ENCODE results near the gene KIF4A. TPM values are rescaled to one million over a fixed set of nuclear protein-coding genes. Genes with fewer than 3 reads are reported as not detected.
"Not testable (repeated sequence)": the region's sequence is repeated elsewhere in the genome, so short reads cannot be mapped to it uniquely, and the experiment has no call there.

The KIF4A gene
- total and polyA plus RNA-seq, 8 donors: 1.6 to 30.4 (median 13.2) TPM

DNA sequence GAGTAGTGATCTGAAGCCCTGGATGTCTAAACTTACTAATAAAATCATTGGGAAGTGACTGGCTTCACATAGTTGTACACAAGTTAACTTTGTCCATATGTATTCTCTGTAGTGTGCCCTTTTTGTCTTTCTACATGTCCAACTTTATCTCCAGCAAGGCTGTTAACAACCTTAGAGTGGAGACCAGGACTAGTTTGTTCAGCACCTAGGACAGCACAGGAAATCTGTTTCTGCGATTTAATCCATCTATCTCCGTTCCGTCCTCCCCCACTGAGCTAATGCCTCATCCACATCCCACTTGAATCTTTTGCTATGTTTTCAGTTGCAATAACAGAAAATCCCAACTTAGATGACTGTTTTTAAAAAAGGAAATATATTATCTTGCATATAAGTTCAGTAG lies 25.1 kb upstream of the KIF4A start:
- ATAC-seq (no peak), DNase-seq (no peak)
- Histone ChIP-seq H3K4me3 (no peak overlapping the region), H3K9me3 (no peaks in the 10 kb centered on the region), H3K27me3 (no peaks in the 10 kb centered on the region), H3K27ac (no peak overlapping the region), H3K4me1 (no peaks in the 10 kb centered on the region), H3K36me3 (no peaks in the 10 kb centered on the region)
- intact Hi-C loops (cut with DNase I): no loop called here
- TF ChIP-seq, protein P1, sequence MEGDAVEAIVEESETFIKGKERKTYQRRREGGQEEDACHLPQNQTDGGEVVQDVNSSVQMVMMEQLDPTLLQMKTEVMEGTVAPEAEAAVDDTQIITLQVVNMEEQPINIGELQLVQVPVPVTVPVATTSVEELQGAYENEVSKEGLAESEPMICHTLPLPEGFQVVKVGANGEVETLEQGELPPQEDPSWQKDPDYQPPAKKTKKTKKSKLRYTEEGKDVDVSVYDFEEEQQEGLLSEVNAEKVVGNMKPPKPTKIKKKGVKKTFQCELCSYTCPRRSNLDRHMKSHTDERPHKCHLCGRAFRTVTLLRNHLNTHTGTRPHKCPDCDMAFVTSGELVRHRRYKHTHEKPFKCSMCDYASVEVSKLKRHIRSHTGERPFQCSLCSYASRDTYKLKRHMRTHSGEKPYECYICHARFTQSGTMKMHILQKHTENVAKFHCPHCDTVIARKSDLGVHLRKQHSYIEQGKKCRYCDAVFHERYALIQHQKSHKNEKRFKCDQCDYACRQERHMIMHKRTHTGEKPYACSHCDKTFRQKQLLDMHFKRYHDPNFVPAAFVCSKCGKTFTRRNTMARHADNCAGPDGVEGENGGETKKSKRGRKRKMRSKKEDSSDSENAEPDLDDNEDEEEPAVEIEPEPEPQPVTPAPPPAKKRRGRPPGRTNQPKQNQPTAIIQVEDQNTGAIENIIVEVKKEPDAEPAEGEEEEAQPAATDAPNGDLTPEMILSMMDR (IDR thresholded peaks at IDR 0.05): no peak

DNA sequence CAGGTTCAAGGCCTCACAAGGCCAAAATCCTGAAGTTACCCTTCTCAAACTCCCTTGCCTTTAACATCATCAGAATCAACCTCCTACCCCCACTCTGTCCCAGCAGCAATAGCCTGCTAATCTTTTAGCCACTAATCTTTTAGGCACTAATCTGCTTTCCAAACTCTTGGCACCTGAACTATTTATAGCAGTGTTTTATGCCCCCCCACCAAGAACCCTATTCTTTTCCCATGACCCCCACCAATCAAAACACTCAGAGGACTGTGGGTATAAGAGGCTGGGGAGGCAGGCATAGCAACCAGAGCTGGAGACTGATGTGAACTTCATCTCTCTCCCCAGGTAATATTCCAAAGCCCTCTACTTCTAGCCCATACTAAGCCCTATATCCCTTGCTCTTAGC lies 21.9 kb upstream of the KIF4A start, which contains the start of gene ARR3:
ARR3 (plus strand) TSS at position 301 of the 400 bp plus-strand sequence. CDS start 1,052 bp downstream, outside the sequence.
- no peak for DNase-seq
- Histone ChIP-seq H3K4me1 (no peaks in the 10 kb centered on the region), H3K27ac (no peak within 1 kb of the TSS), H3K27me3 (no peaks in the 10 kb centered on the region), H3K4me3 (no peak within 1 kb of the TSS), H3K9me3 (no peaks in the 10 kb centered on the region), H3K36me3 (no peaks in the 10 kb centered on the region)
- intact Hi-C loops (cut with DNase I): no loop called here
- TF ChIP-seq, protein P1 (IDR thresholded peaks at IDR 0.05): no peak
- ATAC-seq: no peak

DNA sequence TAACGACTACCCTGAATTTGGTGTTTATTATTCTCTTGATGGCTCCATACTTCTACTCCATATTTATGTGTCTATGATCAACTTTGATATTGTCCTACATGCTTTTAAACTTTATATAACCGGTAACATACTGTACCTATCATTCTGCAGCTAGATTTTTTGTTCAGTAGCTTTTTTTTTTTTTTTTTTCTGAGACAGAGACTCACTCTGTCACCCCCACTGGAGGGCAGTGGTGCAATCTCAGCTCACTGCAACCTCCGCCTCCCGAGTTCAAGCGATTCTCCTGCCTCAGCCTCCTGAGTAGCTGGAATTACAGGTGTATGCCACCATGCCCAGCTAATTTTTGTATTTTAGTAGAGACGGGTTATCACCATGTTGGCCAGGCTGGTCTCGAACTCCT lies 15.9 kb upstream of the KIF4A start:
- ATAC-seq; H3K4me1 ChIP-seq; intact Hi-C loops (cut with DNase I); H3K36me3 ChIP-seq; H3K9me3 ChIP-seq; H3K4me3 ChIP-seq; H3K27ac ChIP-seq; H3K27me3 ChIP-seq; DNase-seq: not testable (repeated sequence)

DNA sequence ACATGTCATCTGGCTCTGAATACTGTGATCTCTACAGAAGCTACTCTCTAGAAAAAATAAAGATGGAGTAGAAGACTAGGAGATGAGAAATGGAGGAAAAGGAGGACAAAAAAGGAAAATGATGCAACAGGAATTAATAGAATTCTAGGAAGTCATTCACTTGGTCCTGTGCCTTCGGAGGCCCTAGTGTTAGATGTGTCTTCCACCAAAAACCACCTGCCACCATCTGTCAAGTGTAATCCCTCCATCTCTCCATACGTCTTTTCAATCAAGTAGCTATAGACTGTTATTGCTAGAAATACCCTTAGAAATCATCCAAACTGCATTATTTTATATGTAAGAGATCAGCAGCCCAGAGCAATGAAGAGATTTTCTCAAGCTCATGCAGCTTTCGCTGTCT lies 10.8 kb upstream of the KIF4A start:
- ATAC-seq: no peak
- Histone ChIP-seq H3K4me1 (no peaks in the 10 kb centered on the region), H3K4me3 (no peak overlapping the region), H3K27ac (no peak overlapping the region), H3K36me3 (no peaks in the 10 kb centered on the region), H3K27me3 (no peaks in the 10 kb centered on the region), H3K9me3 (no peaks in the 10 kb centered on the region)
- intact Hi-C loops (cut with DNase I): no loop called here
- no peak for DNase-seq
- TF ChIP-seq, protein P1 (IDR thresholded peaks at IDR 0.05): no peak

DNA sequence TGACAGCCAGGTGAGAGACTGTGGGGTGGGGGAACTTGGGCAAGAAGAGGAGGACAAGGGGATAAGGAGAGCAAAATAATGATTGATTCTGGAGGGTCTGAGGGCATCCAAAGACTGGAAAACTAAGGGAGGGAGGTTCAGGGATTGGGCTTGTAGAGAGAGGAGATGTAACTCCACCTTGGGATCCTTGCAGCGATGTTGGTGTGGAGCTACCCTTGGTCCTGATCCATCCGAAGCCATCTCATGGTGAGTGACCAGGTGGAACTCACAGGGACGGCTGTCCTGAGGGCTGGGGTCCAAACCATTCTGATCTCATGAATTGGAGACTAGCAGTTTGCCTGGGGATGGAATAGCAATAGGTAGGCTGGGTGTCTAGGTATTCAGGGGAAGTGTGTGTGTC lies 9.3 kb upstream of the KIF4A start:
- no peak overlapping the region for H3K4me3 ChIP-seq
- H3K27ac ChIP-seq: no peak overlapping the region
- no peaks in the 10 kb centered on the region for H3K4me1 ChIP-seq
- peaks cover 0 to 11% of the 10 kb centered on the region in 2 donors for H3K36me3 ChIP-seq
- TF ChIP-seq, protein P1 (IDR thresholded peaks at IDR 0.05): no peak
- no peaks in the 10 kb centered on the region for H3K9me3 ChIP-seq
- DNase-seq (no peak), ATAC-seq (no peak)
- intact Hi-C loops (cut with DNase I): no loop called here
- H3K27me3 ChIP-seq: no peaks in the 10 kb centered on the region

DNA sequence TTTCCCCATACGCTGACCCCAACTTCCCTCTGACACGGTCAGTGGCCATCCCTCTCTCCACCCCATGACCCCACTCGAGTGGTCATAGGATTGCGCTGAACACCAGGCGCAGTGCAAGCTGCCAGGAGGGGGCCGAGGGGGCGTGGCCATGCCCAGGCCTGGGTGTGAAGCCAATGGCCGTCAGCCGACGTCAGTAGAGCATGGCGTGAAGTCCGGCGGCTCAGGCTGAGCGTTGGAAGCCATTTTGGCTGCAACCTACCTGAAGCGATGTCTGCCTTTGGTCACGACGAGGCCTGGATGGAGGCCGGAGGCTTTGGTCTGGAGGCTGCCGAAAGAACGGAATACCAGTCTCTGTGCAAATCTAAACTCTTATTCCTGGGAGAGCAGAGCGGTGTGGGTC lies 8.0 kb upstream of the KIF4A start, which contains the start of gene RAB41:
RAB41 (plus strand) TSS at position 222 of the 400 bp plus-strand sequence; CDS start at position 268, 46 bp downstream.
- intact Hi-C loops (cut with DNase I): no loop called here
- TF ChIP-seq, protein P1 (IDR thresholded peaks at IDR 0.05): no peak
- DNase-seq: no peak
- Histone ChIP-seq H3K36me3 (peaks cover 0 to 18% of the 10 kb centered on the region in 2 donors), H3K9me3 (no peaks in the 10 kb centered on the region), H3K27me3 (no peaks in the 10 kb centered on the region), H3K27ac (no peak within 1 kb of the TSS), H3K4me1 (no peaks in the 10 kb centered on the region), H3K4me3 (no peak within 1 kb of the TSS)
- ATAC-seq: no peak

Data from left lung (tissue), 10 donors.